ENCODE data around the gene TSPAN5. TPM values are rescaled to one million over a fixed set of nuclear protein-coding genes. Genes with fewer than 3 reads are reported as not detected.

The TSPAN5 gene
- total and polyA plus RNA-seq, 2 experiments from 2014 or later = 22.4 to 35.9 TPM

- DNase-seq (ENCODE audit: low spot score) = no peak
- WGBS (ENCODE audit: low lambda C conversion rate, missing lambda C conversion rate) = 92% methylated on average over 5 of the region's 5 CpGs
- no peak overlapping the region for H3K4me2 ChIP-seq
Measured at GRCh38 chr4:98421111-98421510, 237.3 kb downstream of the TSPAN5 start.

More at GRCh38 chr4:98421111-98421510, 237.3 kb downstream of the TSPAN5 start:
- H2AFZ ChIP-seq = no peak overlapping the region
- H3K9me3 ChIP-seq (ENCODE audit: low read depth) = no peaks in the 10 kb centered on the region
- H4K20me1 ChIP-seq (ENCODE audit: insufficient read depth, poor library complexity, severe bottlenecking) = no peaks in the 10 kb centered on the region
- no peaks in the 10 kb centered on the region for H3K27me3 ChIP-seq
- H3K9me2 ChIP-seq (replicated peaks; ENCODE audit: insufficient read depth) = no peaks in the 10 kb centered on the region
- no peak overlapping the region for H3K4me3 ChIP-seq
- H3K27ac ChIP-seq = no peak overlapping the region
- no peaks in the 10 kb centered on the region for H3K36me3 ChIP-seq (replicated peaks; ENCODE audit: insufficient read depth, low read depth)
- TF ChIP-seq, protein P1, sequence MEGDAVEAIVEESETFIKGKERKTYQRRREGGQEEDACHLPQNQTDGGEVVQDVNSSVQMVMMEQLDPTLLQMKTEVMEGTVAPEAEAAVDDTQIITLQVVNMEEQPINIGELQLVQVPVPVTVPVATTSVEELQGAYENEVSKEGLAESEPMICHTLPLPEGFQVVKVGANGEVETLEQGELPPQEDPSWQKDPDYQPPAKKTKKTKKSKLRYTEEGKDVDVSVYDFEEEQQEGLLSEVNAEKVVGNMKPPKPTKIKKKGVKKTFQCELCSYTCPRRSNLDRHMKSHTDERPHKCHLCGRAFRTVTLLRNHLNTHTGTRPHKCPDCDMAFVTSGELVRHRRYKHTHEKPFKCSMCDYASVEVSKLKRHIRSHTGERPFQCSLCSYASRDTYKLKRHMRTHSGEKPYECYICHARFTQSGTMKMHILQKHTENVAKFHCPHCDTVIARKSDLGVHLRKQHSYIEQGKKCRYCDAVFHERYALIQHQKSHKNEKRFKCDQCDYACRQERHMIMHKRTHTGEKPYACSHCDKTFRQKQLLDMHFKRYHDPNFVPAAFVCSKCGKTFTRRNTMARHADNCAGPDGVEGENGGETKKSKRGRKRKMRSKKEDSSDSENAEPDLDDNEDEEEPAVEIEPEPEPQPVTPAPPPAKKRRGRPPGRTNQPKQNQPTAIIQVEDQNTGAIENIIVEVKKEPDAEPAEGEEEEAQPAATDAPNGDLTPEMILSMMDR (IDR thresholded peaks at IDR 0.05; ENCODE audit: poor library complexity) = no peak
- TF ChIP-seq EZH2phosphoT487 (IDR thresholded peaks at IDR 0.05; ENCODE audit: low read depth, severe bottlenecking, unreplicated experiment) (no peak), EZH2 (IDR thresholded peaks at IDR 0.05; ENCODE audit: borderline replicate concordance) (no peak)
- H3K79me2 ChIP-seq = no peaks in the 10 kb centered on the region
- H3K4me1 ChIP-seq (ENCODE audit: insufficient read depth) = no peaks in the 10 kb centered on the region

Data from hepatocyte (in vitro differentiated cells).